NCI-H2107 treated with DMSO at 0.1 percent for 48 hours (cell line): ENCODE results near the gene PCCA.
"Not testable (repeated sequence)": the region's sequence is repeated elsewhere in the genome, so short reads cannot be mapped to it uniquely, and the experiment has no call there.

ENCODE experiments used
- DNase-seq: peaks from one replicate; lab custom pipeline; 2025; ENCODE audit not compliant: unreplicated experiment; lab: John Stamatoyannopoulos, UW

The PCCA gene

GRCh38 chr13:100097821-100098220 lies 8.9 kb downstream of the PCCA start:
- DNase-seq: no peak

- no peak for DNase-seq
These were observed 9.7 kb downstream of the PCCA start for GRCh38 chr13:100098445-100099116.

DNA sequence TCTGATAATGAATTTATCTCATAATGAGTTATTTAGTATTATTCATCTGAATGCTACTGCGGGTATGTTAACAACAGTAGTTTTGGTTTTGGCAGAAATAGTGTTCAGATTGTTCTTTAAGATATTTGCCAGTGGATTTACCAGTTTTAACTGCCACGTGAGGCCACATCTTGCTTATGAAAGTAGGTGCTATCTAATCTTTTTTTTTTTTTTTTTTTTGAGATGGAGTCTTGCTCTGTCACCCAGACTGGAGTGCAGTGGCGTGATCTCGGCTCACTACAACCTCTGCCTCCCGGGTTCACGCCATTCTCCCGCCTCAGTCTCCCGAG lies 10.2 kb downstream of the PCCA start:
- not testable (repeated sequence) for DNase-seq

- DNase-seq: no peak
These were observed 11.4 kb downstream of the PCCA start for GRCh38 chr13:100100115-100100879.

DNA sequence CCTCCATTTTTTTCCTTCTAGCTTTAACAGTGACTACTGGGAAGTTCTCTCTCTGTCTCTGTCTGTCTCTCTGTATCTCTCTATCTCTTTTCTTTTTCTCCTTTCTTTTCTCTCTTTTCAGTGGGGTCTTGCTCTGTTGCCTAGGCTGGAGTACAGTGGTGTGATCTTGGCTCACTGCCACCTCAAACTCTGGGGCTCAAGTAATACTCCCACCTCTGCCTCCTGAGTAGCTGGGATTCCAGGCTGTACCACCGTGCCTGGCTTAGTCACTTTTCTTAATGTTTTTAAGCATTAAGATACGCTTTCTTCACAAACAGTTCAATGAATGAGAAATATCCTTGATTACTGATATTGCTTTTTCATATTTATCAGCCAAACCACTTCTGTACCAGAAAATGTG lies 13.1 kb downstream of the PCCA start:
- DNase-seq: no peak

- no peak for DNase-seq
These were observed 17.1 kb downstream of the PCCA start for GRCh38 chr13:100106005-100106404.

DNA sequence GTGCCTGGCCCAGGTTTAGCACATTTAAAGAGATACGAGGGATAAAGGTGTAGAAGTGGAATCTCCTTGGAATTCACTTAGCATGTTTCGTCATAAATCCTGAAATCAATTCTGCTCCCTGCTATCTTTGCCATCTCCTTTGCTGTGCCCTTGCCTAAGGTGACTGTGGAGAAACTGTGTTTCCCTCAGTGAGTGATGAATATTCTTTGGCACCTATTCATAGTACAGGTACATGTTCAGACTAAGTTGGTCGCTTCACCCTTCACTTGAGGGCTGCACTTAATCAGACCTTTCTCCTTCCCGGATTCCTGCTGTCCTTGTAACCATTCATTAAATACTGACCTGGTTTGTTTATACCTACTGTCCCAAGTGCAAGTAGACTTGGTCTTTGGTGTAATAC lies 17.8 kb downstream of the PCCA start:
- DNase-seq: no peak

DNA sequence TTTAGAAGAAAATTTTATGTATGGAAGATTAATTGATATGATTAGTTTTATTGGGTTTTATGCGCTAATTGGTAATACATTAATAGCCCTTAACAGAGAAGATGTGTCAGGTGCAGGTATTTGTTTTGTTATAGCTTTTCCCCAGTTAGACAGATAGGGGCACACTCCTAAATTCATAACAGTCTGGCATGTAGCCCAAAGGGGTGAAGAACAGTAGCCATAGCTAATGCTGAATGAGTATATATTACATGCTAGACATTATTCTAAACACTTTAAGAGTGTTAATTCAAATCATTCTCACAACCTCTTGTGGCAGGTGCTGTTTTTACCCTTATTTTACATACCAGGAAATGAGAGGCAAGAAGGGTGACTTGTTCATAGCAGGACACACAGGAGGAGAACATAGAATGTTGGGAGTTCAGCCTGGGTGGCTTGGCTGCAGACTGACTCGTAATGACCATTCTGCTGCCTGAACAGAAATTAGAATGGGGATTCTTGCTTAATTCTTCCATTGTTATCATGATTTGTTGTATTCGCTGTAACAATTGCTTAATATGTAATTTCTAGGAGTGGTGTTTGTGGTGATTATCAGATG lies 20.1 kb downstream of the PCCA start:
- DNase-seq: peak; percentile 32

- DNase-seq: no peak
These were observed 21.4 kb downstream of the PCCA start for GRCh38 chr13:100110269-100110668.

DNA sequence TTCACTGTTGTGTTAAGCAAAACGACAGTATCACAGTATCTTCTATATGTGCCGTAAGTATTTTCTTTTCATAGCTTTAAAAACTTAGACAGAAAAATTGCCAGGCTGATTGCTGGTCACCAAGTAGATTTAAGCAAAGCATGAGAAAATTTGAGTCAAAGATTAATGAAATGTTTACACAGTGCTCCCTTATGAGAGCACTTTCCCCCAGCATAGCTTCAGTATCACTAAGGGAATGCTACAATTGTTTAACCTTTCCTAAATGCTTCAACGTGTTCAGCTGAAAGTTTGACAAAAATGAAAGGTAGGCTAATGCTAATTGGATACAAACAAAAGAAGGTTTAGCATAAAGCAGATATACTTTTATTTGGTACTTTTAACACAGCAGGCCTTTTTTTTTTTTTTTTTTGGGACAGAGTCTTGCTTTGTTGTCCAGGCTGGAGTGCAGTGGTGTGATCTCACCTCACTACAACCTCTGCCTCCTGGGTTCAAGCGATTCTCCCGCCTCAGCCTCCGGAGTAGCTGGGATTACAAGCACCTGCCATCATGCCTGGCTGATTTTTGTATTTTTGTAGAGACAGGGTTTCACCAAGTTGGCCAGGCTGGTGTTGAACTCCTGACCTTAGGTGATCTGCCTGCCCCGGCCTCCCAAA lies 23.4 kb downstream of the PCCA start:
- no peak for DNase-seq

DNA sequence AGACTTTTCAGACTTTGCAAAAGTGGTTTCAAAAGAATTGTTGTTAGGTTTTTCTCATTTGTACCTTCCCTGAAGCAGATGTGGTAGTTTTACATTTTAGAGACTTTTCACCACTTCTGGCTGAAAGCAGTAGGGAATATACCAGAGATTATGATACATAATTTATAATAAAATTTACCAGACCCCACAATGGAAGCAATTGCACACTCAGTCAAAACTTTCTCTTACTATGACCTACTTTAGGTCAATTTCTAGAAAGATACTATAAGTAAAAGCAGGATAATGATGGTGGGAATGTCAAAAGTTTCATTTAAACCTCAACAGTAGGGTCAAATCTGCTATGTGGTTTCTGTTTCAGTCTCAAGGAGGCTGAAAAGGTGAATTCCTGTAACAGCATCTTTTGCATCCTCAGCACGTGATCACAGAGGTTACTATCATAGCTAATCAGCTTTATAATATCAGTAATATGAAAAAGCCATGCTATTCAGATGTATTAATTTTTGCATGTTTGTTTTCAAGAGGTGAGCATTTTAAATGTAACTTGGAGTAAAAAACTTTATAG lies 26.9 kb downstream of the PCCA start:
- DNase-seq: no peak

DNA sequence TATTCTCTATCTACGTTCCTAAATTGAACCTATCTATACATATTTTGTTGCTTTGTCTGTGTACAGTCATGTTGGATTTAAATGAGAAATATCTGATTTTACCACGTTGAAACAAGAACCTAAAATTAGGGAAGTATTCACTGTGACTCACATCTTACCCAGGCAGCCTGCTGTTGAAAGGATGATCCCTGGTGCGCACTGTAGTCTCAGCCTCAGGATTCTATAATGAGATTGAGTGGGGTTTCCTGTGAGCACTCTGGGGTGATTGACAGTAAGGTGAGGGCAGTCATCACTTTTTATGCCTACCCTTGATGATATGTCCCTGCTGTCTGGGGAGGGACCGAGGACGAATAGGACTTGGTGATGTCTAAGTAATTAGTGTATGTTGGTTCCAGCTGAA lies 35.4 kb downstream of the PCCA start:
- no peak for DNase-seq

GRCh38 chr13:100125946-100126345 lies 37.1 kb downstream of the PCCA start:
- no peak for DNase-seq

- DNase-seq: no peak
These were observed 39.5 kb downstream of the PCCA start for GRCh38 chr13:100128373-100128772.

DNA sequence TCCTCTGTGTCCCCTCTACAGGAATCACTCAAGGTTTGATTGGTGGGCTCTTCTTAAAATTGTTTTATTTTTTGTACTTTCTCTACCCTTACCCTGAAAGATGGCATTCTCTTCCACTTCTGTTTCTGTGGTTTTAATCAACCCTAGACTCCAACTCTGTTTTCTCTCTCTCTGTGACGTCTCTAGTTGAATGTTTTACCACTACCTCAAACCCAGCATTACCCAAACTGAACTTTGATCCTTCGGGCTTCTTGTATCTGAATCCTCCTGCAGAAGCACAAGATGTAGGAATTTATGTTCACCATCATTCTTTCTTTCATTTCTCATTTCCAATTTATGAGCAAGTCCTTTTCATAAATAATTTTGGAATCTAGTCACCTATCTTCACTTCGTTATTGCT lies 39.9 kb downstream of the PCCA start:
- no peak for DNase-seq

DNA sequence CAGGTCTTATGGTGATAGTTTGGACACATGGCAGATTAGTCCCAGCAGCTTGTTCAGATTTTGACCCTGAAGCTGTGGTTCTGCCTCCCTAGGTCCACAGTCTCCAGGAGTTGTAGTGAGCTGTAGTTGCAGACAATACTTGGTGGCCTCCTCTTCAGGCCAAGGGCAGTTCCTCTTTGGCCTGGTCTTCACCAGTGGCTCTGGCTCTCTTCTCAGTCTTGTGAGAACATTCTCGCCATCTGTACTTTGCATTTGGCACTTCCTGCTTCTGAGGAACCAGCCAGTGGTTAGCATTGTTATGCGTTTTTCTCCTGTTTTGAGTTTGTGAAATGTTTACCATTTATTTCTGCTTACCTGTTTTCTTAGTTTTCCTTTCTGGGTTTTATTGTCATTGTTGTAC lies 40.7 kb downstream of the PCCA start:
- no peak for DNase-seq

DNA sequence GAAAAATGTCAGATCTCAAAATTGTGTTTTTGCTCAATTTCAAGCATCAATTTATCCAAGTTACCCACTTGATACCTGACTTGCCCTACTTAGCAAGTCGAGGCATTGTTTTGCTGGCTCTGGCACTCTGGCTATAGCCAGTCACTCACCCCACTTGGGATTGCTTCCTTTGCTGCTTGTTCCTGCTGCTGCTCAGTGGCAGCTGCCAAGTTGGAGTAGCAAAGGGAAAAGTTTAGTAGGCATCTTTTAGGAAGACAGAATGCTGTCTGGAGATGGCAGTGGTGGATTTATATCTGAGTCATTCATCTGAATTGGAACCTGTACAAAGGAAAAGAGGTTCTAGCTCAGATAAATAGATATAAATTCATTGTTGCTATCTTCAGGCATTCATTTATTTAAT lies 41.2 kb downstream of the PCCA start:
- DNase-seq: no peak

DNA sequence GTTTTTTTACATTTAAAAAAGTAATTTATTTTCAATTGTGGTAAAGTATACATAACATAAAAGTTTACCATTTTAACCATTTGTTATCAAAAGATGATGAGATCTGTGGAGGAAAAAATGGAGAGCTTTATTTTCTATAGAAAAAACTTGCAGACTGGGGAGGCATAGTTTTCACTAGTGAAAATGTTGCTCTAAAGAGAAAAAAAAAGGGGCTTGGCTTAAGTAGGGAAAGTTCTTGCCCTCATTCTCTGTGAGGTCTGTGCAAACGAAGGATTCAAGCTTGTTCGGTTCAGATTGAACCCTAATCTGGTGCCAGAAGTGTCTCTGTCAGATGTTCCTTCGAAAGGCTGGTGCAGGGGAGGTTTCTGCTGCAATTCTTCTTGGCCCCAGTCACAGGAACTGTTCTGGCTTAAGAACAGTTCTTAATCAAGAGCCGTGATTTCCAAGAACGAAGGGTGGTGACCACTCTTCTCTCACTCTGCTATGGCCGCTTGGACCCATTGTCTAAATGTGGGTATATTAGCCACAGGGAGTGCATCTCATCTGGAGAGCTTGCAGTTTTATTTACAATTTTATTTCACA lies 42.1 kb downstream of the PCCA start:
- no peak for DNase-seq

- DNase-seq: no peak
These were observed 43.1 kb downstream of the PCCA start for GRCh38 chr13:100131863-100132574.

GRCh38 chr13:100138859-100139491 lies 50.1 kb downstream of the PCCA start:
- DNase-seq: no peak
